ENCODE results near the gene TPRX1.
"Not testable (repeated sequence)": the region's sequence is repeated elsewhere in the genome, so short reads cannot be mapped to it uniquely, and the experiment has no call there.

The TPRX1 gene

GRCh38 chr19:47768604-47769003, 35.7 kb downstream of the TPRX1 start:
- DNase-seq (ENCODE audit: low read depth in 1 of 2, low spot score in 1 of 2), result no peak

DNA sequence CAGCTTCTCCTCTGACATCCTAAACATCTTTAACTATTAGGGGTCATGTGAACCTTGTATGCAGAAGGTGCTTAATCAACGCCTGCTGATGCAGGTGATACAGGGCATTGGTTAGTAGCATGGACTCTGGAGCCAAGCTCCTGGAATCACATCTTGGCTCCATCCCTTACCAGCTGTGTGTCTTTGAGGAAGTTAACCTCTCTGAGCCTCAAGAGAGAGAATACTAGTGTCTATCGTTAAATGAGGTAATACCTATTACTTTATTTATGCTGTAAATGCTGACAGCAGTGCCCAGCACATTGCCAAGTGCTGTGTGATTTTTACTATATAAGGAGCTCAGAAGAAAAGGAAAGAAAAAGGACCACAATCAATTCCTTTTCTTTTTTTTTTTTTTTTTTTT, 37.0 kb downstream of the TPRX1 start:
- DNase-seq (ENCODE audit: low read depth in 1 of 2, low spot score in 1 of 2), result no peak

GRCh38 chr19:47766670-47767069, 37.7 kb downstream of the TPRX1 start:
- DNase-seq (ENCODE audit: low read depth in 1 of 2, low spot score in 1 of 2), result no peak

DNA sequence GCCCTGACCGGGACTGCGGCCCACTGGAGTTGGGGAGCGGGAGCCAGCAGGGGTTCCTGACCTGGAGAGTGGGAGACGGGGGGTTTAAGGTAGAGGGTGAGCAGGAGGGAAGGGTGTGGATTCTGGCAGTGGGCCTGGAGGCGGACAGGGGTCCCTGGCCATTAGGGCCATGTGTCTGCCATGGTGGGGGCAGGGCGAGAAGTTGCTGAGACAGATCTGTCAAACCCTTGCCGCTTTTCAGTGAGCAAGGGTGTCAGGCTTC, 38.1 kb downstream of the TPRX1 start:
- no peak for DNase-seq (ENCODE audit: low read depth in 1 of 2, low spot score in 1 of 2)

DNA sequence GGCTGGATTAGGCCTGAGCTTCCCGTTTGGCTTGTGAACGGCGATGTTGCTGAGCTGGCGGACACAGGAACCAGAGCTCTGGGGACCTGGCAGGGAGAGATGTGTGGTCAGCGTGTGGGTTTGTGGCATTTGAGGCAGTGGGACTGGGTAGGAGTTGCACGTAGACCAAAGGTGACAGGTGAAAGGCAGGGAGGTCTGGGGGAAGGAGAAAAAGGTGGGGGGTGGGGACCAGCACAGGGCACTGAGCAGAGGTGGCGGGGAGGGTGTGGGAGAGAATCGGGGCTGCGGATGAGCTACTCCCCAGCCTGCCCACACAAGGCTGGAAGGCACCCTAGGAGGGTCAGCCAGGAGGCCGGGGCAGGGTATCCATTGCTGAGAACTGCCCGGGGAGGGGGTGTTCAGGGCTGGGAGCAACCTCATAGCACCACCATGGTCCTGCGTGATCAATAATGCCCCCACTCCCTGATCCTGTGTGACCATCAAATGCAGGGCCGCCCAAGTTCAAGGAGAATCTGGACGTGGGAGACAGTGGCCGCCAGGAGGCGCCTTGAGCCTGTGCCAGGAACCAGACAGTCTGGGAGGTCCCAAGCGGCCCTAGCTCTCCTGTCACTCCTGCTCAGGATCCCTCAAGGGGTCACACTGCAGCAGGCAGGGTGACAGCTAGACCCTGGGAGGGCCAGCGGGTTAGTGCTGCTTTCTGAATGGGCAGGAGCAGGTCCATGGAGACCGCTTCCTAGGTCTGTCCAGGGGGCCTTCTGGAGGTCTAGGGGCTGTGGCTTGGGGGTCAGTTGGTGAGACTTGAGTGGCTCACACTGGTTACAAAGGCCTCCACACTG, 38.6 kb downstream of the TPRX1 start:
- DNase-seq (ENCODE audit: low read depth in 1 of 2, low spot score in 1 of 2), result no peak

- not testable (repeated sequence) for DNase-seq (ENCODE audit: low read depth in 1 of 2, low spot score in 1 of 2)
Observed at GRCh38 chr19:47764705-47765104, 39.6 kb downstream of the TPRX1 start.

DNA sequence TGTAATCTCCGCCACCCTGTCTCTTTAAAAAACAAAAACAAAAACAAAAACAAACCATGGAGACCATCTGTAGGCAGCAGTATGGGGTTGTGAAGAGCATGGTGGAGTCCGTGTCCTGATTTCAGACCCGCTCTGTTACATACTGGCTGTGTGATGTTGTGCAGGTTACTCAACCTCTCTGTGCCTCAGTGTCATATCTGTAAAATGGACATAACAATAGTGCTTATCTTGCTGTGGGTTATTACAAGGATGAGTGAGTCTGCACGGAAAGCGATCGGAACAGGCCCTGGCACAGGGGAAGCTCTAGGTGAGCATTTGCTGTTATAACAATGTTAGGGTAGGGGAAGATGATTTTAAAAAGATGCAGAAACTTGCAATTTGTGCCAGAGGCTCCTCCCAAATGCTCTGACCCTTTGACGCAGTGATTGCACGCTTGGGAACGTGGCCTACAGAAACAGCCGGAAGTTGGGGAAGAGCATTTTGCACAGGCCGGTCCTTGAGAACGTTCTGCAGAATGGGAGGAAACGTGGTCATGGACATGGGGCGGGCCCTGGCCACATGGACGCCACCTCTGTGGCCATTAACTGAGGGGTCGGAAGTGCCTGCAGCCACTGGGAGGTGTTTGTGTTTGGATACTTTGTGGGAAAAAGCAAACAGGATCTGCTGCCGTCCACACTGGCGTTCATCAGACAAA, 41.6 kb downstream of the TPRX1 start:
- no peak for DNase-seq (ENCODE audit: low read depth in 1 of 2, low spot score in 1 of 2)

DNA sequence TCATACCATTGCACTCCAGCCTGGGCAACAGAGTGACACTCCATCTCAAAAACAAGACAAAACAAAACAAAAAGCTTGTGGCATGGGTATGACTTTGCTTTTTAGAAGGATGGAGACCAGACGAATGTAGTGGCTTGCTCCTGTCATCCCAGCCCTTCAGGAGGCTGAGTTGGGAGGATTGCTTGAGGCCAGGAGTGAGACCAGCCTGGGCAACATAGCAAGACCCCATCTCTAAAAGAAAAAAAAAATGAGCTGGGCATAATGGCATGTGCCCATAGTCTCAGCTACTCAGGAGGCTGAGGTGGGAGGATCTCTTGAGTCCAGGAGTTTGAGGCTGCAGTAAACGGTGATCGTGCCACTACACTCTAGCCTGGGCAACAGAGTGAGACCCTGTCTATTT, 42.2 kb downstream of the TPRX1 start:
- no peak for DNase-seq (ENCODE audit: low read depth in 1 of 2, low spot score in 1 of 2)

- no peak for DNase-seq (ENCODE audit: low read depth in 1 of 2, low spot score in 1 of 2)
Observed at GRCh38 chr19:47761566-47761965, 42.8 kb downstream of the TPRX1 start.

- no peak for DNase-seq (ENCODE audit: low read depth in 1 of 2, low spot score in 1 of 2)
Observed at GRCh38 chr19:47760632-47760999, 43.7 kb downstream of the TPRX1 start.

GRCh38 chr19:47758443-47758804, 45.9 kb downstream of the TPRX1 start:
- no peak for DNase-seq (ENCODE audit: low read depth in 1 of 2, low spot score in 1 of 2)

DNA sequence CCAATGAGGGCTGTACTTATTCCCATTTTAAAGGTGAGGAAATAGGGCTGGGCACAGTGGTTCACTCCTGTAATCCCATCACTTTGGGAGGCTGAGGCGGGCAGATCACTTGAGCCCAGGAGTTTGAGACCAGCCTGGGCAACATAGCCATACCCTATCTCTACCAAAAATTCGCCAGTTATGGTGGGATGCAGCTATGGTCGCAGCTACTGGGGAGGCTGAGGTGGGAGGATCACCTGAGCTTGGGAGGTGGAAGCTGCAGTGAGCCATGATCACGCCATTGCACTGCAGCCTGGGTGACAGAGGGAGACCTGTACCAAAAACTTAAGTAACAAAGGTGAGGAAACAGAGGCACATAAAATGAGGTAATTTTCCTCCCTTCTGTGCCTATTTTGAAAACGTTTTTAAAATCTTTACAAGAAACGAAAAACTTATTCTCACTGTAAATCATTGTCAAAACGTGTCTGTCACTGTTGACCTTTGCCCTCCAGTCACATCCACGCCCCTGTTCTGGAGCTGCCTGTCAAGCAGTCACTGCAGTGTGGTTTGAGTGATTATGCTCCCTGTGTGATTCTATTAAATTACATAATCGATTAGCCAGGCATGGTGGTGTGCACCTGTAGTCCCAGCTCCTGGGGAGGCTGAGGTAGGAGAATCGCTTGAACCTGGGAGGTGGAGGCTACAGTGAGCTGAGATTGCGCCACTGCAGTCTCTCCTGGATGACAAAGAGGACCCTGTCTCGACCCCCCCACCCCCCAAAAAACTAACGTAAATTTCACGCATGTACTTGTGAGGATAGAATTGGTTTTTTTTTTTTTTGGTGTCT, 46.5 kb downstream of the TPRX1 start:
- no peak for DNase-seq (ENCODE audit: low read depth in 1 of 2, low spot score in 1 of 2)

- DNase-seq (ENCODE audit: low read depth in 1 of 2, low spot score in 1 of 2), result no peak
Observed at GRCh38 chr19:47756953-47757608, 47.3 kb downstream of the TPRX1 start.

DNA sequence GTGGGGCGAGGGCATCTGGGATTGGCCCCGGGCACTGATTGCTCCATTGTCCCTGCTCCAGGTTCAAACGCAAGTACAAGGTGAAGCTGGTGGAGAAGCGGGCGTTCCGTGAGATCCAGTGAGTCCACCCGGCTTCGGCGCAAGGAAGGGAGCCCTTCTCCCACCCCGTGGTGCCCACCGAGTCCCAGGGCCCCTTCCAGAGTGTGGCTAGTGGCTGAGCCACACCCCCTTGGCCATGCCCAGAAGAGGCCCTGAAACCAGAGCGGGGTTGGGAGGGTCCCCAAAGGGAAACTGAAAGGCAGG, 47.8 kb downstream of the TPRX1 start:
- DNase-seq (ENCODE audit: low read depth in 1 of 2, low spot score in 1 of 2), result no peak

- no peak for DNase-seq (ENCODE audit: low read depth in 1 of 2, low spot score in 1 of 2)
Observed at GRCh38 chr19:47755762-47756626, 48.4 kb downstream of the TPRX1 start.

DNA sequence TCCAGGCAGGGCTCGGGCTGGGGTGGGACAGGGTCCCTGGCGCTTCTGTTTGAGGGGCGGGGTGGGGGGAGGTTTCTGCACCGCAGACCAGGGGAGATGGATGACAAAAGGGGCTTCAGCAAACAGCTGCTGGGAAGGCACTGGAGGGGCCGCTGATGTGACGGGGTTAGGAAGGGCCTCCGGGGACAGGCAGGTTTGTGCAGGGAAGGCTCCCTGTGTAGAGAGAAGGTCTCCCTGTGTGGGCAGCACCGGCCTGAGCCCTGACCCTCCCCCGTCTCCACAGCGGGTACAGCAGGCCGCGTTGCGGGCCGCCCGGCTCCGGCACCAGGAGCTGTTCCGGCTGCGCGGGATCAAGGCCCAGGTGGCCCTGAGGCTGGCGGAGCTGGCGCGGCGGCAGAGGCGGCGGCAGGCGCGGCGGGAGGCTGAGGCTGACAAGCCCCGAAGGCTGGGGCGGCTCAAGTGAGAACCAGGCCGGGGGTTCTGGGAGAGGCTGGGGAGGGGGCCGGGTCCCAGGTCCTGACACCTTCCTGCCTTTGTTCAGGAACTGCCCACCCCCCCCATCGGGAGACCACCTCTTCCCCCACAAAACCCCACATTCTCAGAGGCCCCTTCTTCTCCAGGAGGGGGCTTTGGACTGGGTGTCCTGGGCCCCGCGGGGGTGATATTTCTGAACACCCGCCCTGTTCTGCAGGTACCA, 49.1 kb downstream of the TPRX1 start:
- DNase-seq (ENCODE audit: low read depth in 1 of 2, low spot score in 1 of 2), result no peak

GRCh38 chr19:47754206-47755064, 49.9 kb downstream of the TPRX1 start:
- DNase-seq (ENCODE audit: low read depth in 1 of 2, low spot score in 1 of 2), result no peak

GRCh38 chr19:47752440-47753211, 51.7 kb downstream of the TPRX1 start:
- no peak for DNase-seq (ENCODE audit: low read depth in 1 of 2, low spot score in 1 of 2)

Measured in activated CD4-positive, alpha-beta T cell treated with anti-CD3 and anti-CD28 coated beads, Interleukin-2, amount 50 U/mL, for 24 hours (primary cell).